SKM-1 (cell line): Measurements from ENCODE around the gene ADARB1.

Experiments
- DNase-seq: peaks from one replicate; lab custom pipeline; 2025; ENCODE audit not compliant: unreplicated experiment; lab: John Stamatoyannopoulos, UW

The ADARB1 gene

DNA sequence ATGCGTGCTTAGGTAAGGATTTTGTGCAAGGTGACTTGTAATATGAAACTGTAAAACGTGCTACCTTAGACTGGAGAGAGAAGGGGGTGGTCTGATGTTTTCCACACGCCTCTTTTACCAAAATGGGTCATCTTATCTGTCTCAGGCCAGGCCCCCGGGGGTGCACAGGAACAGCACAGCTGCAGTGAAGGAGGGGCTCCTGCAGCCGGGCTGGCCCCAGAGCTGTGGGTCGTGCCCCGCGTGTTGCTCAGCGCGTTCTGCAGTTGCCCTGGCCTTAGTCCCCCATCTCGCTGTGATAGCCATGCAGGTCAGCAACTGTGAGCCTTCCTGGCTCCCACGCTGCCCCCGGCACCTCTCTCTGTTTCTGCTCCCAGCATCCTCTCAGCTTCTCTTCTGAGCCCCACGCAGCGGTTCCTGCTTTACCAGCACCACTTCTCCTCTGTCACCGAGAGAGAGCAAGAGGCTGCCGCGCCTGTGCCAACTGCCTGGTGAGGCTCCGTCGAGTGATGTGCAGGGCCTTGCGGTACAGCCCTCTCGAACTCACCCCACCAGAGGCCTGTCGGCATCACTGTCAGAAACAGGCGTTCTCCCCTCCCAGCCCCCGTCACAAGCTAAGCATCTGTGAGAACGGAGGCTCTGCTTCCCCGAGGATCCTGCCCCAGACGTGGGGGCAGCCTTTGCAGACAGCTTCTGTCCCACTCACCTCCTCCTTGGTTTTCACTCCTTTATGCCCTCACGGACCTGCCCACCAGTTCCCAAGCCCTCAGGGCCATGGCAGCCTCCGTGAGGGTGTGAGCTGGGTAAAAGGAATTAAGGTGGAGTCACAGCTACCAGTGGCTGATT is 73.3 kb downstream of the ADARB1 start:
- no peak for DNase-seq

DNA sequence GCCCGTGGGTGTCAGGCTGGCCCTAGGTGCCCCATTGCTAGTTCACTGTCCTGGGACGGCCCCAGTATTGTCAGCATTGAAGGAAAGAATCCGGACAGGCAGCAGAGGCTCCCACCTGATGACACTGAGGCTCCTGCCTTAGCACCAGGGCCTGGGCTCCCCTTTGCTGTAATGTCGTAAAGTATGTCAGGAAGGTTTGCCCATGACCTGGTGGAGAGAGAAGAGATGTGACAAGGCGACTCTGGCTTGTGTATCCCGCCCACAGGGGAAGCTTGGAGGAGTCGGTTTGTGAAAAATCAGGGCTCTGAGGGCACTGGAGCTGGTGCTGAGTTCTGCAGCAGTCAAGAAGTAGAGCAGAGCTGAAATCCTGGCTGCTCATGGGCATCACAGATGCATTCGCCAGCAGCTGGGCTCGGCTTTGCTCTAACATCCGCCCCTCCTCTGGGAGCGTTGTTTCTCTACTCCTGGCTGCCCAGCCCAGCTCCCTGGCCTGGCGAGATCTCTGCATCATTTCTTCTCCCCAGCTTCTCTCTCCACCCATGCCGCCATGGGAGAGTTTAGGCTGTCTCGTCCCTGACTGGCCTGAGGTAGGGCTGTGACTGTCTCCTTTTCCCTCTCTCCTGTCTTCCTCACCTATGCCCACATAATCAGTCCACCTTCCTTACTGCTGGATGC is 74.1 kb downstream of the ADARB1 start:
- no peak for DNase-seq

DNA sequence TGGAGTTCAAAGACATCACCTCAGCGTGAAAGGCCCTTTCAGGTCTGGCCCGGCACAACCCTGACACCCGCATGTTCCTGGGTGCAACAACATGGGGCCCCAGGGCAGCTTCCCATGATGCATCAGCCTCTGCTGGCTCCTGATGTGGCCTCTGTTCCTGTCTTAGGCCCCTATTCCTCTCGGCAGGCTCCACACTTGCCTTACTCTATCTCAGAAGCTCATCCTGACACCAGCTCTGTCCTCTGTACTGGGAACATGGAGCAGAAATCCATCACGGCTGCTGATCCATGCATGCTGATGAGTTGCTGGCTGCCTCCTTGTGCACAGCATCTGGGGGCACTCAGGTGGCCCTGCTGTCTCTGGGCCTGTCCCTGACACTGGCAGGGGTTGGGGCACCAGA is 74.6 kb downstream of the ADARB1 start:
- DNase-seq: no peak

DNA sequence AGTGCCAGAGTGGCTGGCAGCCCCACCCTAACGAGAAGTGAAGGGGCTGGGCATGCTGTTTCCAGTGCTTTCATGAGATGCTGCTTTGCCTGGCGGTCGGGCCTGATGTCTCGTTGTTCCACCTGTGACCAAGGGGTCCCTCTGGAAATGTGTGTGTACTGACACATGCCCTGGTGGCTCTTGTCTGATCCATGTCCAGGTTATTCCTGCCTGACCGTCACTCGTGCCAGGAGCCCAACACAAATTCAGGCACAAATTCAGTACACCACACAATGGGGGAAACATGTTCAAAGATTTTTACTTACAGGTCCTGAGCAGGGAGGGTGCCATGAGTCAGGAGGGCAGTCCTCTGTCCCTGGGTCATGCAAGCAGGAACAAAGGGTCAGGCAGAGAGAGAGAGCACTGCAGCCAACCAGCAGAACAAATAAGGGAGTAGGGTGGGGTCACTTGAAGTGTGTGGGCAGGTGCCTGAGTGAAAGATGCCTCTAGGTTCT is 76.3 kb downstream of the ADARB1 start:
- no peak for DNase-seq

DNA sequence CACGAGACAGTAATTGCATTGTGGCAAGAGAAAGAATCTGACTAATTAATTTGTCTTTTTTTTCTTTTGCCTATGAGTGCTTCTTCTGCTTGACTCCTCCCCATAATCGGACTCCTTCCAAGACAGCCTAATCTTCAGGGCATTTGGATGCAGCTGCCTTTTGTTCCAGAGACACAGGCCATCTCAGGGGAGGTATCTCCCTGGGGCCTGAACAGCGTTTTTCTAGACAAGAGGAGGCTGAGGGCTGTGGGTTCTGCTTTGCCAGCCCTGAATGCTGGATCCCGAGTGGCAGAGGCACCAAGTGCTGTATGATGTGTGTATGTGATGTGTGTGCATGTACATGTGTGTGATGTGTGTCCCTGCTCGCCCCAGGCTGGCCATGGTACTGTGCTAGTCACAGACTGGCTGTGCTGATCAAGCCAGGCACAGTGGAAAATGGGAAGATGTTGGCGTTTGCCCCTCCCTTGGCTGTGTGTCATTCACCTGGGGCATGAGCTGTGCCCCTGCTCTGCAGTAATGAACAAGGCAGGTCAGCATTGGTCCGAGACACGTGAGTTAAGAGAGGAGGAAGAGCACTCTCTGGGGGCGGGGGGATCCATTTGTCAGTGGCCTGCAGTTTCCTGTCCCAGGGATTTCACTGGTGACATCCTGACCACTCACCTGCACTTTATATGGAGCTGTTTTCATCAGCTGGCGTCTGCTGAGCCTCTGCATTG is 77.2 kb downstream of the ADARB1 start:
- DNase-seq: no peak

DNA sequence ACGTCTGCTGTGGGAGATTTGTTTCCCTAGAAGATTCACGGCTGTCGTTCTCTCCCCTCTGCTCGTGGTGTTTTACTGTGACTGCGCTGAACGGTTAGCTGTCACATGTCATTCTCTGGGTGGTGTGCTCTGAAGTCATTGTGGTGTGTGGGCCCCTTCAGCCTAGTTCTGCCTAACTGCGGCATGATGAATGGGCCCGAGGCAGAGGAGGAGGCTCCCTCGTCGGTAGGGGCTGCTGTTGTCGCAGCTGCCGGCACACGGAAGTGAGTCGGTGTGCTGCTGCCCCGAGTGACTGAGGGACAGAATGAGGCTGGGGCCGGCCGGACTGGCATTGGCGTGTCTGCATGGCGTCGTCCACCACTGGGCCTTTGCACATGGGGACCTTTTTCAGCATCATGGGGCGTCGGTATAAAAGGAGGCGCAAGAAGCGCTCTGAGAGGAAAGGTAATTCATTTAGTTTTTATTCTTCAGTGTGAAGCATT is 77.9 kb downstream of the ADARB1 start:
- peak; percentile 76 for DNase-seq

DNA sequence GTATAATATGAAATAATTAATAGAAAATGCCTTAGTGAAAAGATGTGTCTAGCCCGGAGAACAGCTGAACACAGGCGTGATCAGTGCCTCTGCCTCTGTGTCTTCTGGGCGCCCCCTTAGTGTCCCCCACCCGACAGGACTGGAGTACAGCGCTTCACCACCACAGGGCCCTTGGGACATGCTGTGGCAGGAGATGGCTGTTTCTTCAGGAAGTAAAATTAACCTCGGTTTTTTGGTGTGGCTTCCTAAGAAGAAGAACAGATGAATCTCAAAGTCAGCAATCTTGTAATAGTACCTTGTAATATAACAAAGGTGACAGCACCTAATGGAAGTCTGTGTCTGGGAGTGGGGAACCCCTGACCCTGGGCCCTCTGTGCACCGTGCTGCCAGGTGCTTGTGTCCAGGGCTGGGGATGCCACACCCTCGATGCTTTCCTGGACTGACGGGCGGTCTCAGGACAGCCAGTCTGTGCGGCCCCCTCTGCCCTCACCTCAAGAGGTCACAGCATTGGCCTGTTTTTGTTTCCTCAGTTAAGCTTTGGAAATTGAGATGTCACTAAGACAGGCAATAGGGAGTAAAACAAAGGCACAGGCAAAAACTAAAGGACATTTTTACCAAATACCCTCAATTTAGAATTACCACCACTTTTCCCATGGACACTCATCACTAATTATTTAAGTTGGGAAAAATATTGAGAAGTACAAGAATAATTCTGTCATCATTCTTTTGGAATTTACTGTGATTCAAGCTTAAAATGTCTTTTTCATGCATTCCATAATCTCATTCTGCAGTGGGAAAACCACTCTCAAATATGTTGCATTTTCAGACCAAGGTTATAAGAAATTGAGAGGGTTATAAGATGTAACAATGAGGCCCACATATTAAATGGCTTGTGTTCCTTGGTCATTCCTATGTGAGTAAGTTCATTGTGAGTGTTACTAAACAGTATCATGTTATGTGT is 79.3 kb downstream of the ADARB1 start:
- DNase-seq: no peak

DNA sequence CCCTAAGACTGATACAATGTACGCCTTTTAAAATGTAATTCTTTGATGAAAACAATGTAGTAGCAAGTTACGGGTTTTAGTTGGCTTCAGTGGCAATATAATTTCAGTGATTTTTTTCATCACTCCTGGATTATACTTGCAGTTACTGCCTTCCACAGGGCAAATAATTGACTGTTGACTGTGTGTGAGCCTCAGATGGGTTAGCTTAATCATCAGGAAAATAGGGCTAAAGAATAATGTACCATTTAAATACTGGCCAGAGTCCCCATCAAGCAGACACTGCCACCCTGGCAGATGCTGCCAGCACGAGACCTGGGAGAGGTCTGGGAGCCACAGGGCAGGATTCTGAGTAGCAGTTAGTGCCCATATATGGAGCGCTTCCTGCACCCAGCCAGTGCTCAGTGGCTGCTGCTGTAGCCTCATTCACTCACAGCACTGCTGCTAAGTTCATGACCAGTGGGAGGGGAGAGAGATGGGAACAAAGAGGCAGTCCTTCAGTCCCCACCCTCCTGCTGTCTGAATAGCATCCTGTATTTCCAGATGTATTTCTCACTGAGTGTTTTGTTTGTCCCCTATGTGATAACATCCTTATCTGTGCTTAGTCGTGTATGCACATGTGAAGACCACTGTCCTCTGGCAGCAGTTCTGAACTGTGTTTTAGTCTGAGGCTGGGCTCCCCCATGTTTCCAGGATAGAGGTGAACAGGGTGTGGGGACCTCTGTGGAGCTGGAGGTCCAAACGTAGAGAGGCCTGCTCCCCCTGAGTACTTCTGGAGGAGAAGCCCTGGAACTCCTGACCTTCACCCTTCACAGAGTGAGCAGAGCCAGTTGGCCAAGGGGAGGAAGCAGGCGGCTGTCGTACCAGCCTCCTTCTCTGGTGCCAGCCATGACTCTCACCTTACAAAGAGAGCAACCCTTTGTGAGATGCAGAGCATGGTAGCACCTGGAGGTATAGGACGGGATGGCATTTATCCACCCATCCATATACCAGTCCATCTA is 80.4 kb downstream of the ADARB1 start:
- DNase-seq: no peak

DNA sequence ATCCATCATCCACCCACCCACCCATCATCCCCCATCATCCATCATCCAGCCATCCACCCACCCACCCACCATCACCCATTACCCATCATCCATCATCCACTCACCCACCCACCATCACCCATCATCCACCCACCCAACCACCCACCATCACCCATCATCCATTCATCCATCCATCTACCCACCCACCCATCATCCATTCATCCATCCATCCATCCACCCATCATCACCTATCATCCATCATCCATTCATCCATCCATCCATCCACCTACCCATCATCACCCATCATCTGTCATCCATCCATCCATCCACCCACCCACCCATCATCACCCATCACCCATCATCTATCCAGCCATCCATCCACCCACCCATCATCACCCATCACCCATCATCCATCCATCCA is 81.5 kb downstream of the ADARB1 start:
- DNase-seq: no peak

DNA sequence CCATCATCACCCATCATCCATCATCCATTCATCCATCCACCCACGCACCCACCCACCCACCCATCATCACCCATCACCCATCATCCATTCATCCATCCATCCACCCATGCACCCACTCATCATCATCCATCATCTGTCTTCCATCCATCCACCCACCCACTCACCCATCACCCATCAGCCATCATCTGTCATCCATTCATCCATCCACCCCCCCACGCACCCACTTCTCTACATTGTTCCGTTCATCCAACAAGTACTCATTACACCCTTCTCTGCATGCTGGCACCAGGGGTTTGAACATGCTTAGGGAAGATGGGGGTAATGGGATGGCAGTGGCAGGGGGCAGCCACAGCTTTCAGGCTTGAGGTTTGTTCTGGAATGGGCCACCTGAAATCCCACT is 82.1 kb downstream of the ADARB1 start:
- DNase-seq: no peak

DNA sequence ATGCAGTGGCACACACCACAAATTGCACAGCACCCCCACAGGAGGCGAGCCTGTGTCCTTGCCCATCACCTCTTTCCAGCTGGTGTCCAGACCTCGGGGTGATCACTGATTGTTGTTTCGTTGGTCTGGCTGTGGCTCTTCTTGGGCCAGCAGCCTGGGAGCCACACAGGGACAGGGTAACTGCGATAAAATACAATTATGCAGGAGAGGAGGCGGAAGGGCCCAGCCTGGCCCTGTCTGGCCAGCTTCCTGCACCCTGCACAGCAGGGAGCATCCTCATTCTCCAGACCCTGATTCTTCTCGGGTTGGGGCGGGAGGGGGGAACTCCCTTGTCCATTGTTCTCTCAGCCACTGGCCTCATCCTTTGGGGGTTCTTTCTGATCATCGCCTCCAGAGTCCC is 83.6 kb downstream of the ADARB1 start:
- DNase-seq: no peak

DNA sequence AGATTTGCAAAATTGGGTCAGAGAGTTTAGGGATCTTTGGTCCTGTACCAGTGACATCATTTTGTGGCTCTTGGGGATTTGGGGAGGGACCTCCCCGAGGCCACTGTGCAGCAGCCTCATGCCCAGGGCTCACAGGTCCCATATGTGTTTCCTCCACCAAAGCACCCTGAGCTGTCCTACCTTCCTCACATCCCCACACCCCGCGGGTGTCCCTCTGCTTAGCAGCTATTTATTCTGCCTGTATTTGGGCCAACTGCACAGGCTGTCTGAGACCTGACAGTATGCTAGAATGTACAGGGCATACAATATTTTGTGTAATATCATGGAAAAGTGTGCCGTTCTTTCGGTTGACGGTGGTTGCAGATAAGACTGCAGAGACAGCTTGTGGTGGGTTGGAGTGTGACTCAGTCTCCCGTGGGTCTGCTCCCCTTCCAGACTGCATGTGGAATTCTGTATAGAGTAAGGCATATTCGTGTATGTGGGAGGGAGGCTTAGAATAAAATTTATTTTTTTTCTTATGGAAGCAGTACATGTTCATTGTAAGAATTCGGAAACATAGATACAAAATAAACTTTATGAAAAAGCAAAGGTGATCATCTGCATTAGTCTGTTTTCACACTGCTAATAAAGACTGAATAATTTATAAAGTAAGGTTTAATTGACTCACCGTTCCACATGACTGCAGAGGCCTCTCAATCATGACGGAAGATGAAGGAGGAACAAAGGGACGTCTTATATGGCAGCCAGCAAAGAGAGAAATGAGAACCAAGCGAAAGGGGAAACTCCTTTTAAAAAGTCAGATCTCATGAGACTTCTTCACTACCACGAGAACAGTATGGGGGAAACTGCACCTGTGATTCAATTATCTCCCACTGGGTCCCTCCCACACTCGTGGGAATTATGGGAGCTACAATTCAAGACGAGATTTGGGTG is 84.4 kb downstream of the ADARB1 start:
- DNase-seq: no peak

DNA sequence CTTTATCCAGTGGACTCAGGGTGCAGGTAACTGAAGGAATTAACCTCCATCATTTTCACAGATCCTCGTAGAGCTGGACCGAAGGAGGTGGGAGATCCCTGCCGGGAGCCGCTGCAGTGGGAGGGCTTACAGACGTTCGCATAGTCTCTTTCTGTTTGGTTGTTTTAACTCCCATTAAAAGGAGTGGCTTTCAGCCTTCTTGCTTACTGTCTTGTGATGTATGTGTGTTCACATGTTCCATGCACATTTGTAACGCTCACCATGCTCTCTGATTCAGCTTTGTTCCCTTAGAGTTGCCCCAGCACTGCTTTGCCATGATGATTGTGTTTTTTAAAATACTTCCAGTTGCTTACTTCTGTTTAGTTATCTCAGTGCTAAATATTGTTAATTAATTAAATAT is 85.8 kb downstream of the ADARB1 start:
- no peak for DNase-seq

DNA sequence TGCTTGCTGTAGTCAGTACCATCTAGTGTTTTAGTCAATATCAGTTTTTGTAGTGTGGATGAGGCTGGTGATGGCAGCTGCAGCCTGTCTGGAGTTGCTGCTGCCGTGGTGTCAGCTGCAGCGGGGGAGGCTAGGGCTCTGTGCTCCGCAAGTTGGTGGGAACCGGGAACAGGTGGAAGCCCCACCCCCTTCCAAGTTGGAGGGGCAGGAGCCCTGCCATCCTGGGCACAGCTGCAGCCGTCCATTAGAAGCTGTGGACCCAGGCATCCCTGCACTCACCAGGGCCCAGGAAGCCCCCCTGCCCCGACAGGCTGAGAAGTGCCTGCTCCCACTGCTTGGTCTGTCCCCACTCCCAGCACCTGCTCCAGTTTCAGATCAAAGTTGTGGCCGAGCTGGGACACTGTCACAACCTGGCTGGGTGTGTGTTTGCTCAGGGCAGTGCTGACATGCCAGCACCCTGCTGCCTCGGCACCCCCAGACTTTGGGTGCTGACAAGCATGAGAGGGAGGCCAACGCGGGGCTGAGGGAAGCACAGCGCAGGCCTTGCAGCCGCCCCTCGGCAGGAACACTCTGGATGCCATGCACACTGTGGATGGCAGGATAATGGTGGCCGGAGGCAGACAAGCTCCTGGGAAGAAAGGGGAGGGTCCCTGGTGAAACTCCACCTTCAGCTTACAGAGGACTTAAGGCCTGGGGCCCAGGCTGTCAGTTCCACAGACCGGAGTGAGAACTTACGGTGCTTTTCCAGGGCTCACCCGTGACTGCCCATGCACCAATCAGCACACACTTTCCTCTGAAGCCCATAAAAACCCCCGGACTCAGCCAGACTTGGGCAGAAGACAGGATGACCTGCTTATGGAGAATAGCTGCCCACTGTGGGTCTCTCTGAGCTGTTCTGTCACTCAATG is 86.9 kb downstream of the ADARB1 start:
- no peak for DNase-seq

DNA sequence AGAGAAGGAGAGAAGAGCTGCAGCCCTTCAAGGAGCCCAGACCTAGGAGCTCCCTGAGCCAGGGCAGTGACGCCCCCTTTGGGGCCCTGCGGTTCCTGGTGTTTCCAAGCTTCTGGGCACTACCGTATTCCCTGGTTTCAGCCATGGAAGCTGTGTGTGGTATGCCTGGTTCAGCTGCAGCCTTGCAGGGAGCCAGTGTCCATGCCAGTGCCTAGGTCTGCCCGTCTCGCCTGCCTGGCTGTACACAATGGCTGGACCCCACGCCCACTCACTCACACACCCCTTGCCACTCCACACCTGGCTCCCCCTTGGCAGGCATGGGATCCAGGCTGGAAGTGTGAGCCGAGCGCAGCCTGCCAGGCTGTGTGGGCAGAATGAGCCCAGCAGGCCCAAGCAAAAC is 87.7 kb downstream of the ADARB1 start:
- no peak for DNase-seq

DNA sequence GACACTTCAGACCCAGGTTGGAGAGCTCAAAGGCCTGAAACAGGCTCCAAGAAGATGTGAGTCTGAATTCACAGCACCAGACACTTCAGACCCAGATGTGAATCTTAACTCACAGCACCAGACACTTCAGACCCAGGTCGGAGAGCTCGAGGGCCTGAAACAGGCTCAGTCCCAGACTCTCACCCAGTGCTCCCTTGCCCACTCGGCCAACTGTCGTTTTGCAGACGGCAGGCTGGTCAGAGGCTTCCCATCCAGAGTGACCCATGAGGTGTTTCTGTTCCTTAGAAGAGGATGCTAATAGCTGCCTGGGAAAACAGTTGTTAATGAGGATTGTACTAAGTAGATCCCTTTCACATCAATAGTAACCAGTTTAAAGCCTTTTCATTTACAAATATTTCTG is 88.4 kb downstream of the ADARB1 start:
- no peak for DNase-seq

DNA sequence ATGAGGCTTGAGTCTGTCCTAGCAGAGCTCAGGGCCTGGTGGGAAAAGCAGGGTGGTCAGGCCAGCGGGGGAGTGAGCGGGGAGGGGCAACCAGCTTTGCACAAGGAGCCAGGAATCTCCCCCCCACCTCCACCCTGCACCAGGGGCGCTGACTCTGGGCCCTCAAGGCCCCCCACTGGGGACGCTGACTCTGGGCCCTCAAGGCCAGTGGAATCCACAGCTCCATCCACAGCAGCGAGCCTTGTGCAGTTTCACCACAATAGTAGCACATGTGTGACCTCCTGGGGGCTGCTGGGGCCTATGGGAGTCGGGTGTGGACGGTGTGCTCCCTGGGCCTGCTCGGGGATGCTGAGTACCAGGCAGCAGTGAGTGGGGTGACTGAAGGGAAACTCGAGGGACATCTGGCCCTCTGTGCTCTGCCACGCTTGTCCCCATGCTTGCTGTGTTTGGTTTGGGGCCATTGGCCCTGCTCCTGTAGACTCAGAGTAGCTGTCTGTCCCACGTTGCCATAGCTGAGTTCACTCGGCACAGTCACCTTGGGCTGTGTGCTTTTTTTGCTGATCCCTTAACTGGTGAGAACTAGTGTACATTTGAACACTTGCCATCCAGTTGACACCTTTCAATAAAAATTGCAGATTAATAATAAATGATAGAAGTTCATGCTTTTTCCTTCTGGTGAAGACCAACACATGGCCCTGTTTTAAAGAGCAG is 89.2 kb downstream of the ADARB1 start:
- DNase-seq: no peak
